GM21447 (cell line): ENCODE measurements around the gene GCLC.
"Not testable (repeated sequence)": the region's sequence is repeated elsewhere in the genome, so short reads cannot be mapped to it uniquely, and the experiment has no call there.

Source experiments
- ATAC-seq: cut with Tn5 transposase; IDR thresholded peaks from one replicate; pipeline ENCODE4 v1.9.1; 2021; ENCODE audit not compliant: unreplicated experiment

Gene GCLC

DNA sequence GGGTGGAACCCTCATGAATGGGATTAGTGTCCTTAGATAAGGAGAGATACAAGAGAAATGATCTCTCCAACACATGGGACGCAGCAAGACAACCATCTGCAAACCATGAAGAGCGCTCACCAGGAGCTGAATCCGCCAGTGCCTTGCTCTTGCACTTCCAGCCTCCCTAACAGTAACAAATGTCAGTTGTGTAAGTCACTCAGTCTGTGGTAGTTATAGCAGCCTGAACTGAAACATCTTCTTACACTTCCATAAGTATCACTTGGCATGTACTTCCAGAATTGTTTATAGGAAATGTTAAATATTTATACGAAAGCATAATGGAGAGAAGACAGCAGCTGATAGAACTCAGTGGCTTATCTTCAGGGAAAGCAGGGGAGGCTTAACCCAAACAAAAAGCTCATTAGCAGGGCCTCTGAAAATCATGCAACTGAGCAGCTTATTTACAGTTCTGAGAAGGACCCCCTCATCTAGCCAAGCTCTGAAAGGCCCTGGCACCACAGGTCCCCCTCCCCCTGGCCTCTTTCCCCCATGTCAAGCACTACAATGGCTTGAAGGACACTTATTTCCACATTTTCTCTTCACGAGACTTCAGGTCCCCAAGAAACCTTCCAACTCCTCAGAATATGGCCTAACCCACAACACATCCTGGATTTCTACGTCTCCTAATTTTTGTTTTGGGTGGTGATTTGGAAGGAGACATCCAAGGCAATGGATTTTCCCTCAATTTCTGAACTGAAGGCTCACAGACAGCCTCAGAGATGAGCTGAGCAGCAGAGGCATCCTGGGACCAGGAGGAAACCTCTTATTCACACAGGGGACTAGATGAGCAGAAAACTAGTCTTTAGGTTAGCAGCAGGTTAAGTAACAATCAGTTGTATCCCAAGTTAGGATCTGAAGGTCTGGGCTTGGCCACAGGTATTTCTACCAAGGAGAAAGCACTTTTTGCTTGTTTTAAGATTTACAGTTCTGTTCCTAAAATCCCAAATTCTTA, 49.1 kb downstream of the GCLC start:
- no peak for ATAC-seq

DNA sequence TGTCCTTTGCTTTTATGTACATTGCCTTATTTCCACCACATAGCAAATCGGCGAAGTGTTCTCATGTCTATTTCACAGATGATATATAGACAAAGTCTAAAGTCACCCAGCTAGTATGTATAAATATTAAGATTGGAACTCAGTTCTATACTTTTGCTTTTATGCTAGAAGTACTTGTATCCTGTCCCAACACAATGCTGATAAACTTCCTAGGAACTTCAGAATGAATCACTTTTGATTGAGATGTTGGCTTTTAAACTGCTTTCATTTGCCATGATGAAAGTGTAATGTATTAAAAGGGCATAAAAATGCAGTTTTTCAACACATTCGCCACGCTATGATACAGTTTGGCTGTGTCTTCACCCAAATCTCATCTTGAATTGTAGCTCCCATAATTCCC, 50.8 kb downstream of the GCLC start:
- no peak for ATAC-seq

DNA sequence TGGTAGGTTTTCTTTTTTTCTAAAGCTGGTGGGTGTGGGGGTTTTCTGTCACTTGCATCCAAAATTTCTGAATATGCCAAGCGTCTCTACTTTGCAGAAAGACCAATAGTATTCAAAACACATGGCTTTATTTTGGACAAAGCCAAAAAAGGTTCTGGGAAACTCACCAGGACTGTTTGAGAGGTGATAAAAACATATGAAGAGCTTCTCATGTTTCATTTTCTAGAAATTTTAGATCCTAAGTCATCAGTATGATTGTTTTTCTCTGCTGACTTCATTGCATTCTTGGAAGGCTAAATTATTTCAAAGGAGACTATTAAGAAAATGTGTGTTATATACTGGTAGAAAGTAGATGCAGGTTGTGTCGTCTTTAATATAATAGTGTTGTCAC, 51.3 kb downstream of the GCLC start:
- ATAC-seq = no peak

DNA sequence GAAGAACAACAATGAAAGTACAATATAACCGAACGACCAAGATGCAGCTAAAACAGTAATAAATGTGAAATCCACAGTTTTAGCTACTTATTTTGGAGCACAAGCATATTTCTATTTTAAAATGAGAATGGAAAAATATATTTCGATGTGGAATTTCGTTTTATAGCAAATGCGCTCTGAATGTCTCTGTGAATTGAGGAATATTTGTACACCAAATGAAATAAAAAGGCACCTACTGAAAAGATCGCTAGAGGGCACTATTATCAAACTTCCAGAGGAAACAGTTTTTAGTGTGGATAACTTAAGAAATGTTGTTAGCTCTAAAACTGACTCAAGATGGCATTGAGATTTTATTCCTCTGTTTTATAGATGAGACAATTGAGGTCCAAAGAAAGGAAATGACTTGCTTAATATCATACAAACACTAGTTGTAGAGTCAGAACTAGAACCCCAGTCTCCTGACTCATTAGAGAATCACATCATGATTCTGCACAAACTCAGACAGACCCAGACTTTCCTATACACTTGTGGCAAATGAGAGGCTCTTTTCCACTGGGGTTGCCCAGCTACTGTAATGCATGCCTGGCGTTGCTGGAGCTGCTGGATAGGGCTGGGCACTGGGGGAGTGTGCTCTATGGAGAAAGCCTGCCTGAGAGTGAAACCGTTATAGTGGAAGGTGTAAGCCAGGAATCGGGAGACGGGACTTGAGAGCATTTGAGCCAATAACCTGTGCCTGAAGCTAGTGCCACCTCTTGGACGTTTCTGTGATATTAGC, 51.9 kb downstream of the GCLC start:
- no peak for ATAC-seq

DNA sequence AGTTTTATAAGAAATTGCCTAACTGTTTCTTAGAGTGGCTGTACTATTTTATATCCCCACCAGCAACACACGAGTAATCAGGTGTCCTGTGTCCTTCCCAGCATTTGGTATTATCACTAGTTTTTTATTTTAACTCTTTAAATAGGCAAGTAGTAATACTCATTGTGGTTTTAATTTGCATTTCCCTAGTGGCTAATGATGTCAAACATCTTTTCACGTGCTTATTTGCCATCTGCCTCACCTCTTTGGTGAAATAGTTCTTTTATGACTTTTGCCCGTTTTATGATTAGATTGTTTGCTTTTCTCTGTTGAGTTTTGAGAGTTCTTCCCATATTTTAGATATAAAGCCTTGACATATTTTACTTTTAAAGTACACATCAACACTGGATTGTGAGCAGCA, 57.8 kb downstream of the GCLC start:
- no peak for ATAC-seq

DNA sequence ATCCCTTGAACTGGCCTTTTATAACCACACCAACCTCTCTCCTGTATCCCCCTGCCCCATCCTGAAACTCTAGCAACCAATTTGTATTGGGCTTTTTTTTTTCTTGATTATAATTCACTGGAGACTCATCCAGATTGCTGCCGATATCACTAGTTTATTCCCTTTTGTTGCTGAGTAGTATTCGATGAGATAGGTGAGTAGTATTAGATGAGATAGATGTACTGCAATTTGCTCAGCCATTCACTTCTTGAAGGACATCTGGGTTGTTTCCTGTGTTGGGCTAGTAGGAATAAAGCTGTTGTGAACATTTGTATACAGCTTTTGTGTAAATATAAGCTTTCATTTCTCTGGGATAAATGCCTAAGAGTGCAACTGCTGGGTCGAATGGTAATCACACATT, 58.2 kb downstream of the GCLC start:
- no peak for ATAC-seq

DNA sequence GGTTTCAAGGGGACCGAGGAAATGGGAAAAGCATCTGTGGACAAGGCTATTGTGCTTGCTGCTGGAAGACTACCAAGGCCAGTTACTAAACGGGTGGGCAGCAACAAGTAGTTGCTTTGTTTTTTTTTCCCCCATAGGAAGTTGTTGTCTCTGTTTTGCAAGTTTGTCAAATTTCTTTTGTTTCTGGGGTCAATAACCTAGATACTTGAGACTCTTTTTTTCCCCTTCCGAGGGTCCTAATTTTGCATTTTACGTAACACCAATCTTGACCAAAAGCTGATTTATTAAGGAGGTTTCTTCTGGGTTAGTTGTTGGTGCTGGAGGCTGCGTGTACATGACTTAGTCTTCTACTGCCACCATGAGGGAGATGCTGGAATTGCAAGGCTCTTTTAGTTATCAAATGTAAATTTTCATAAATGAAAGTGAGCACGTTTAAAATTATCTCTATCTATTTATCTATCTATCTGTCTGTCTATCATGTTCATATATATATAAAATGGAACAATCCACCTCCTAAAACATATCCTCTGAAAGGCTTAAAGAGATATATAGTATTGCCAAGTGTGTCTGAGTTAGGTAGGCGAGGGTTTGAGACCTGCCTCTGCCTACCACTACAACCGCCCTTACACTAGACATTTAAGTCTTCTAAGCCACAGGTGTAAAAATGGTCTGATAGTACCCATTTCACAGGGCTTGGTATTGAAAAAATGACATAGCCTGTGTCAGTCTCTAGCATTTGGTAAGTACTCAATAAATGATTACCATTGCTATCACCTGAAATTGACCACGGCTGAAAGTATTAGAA, 60.2 kb downstream of the GCLC start:
- ATAC-seq = no peak

DNA sequence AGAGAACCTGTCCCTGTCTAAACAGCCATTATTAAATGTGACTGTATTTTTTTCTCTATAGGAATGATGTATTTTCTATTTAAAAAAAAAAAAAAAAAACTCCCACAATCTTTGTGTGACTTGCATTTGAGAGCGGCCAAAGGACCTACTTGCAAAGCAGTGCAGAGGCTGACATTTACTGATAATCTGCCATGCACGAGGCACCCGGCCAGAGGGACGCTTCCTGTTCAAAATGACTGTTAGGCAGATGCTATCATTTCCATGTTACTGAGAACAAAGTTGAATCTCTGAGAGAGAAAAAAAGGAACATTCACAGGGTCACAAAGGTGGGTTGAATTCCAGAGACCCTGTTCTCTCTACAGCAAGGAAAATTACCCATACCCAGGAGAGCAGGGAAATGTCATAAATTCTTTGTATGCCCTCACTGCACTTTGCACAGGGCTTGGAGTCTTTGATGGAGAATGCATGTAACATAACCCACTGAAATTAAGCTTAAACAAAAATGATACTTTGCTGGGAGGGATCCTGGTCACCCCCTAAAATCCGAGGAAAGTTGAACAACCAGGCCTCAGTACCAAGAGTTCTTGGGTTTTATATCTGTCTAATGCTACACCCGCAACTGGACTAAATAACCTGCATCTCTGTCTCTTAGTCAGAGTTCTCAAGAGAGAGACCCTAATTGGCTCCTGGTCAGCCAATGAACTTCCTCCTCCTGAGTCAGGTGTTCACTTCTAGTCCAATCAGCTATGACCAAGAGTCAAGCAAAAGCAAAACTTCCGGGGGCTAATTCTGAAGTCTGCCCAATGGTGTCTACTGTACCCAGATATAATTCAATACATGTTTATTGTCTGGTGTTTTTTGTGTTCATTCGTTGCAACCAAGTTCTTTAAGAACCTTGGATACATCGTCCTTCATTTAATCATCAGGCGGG, 61.2 kb downstream of the GCLC start:
- ATAC-seq = no peak

DNA sequence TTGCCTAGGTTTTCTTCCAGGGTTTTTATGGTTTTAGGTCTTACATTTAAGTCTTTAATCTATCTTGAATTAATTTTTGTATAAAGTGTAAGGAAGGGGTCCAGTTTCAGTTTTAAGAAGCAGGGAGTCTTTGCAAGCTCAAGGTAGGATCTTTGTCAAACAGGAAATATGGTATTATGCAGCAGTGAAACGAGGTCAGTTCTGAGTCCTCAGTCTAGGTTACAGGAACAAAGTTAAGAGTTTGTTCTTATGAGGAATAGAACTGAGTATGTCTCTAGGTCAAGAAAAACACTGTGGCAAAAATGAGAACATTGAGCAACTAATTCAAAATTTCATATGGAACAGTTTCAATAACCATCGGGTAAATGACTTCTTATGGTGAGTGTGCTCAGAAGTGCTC, 63.6 kb downstream of the GCLC start:
- ATAC-seq = no peak

DNA sequence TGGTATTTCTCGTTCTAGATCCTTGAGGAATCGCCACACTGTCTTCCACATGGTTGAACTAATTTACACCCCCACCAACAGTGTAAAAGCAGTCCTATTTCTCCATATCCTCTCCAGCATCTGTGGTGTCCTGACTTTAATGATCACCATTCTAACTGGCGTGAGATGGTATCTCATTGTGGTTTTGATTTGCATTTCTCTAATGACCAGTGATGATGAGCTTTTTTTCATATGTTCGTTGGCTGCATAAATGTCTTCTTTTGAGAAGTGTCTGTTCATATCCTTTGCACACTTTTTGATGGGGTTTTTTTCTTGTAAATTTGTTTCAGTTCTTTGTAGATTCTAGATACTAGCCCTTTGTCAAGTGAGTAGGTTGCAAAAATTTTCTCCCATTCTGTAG, 64.1 kb downstream of the GCLC start:
- not testable (repeated sequence) for ATAC-seq

DNA sequence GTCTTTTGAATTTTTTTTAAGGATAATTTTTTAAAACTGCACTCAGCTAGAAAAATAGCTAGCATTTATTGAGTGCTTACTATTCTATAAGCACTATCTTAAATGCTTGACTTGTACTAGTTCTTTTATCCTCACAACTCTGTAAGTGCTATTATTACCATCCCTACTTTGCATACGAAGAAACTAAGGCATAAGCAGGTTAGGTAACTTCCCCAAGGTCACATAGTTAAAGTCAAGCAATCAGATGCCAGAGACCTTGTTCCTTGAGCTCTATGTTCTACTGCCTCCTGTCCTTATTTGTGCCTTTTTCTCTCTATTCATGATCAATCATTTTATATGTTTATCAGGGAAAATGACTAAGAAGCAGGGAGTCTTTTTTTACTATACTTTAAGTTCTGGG, 65.0 kb downstream of the GCLC start:
- ATAC-seq = no peak

DNA sequence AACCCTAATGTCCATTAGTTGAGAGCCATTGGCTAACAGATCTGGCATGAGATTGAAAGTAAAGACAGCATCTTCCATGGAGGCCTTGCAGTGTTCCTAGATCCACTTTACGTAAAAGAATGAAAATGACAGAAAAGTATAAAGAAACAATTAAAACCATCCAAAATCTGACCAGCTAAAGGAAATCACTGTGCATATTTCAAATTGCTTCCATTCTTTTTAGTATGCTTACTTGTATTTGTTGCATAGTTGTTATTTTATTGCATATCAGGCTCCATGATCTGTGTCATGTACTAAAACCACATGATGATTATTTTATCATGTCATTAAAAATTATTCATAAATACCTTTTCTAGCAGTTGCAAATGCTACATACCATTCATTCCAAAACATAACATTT, 67.9 kb downstream of the GCLC start:
- ATAC-seq = no peak

DNA sequence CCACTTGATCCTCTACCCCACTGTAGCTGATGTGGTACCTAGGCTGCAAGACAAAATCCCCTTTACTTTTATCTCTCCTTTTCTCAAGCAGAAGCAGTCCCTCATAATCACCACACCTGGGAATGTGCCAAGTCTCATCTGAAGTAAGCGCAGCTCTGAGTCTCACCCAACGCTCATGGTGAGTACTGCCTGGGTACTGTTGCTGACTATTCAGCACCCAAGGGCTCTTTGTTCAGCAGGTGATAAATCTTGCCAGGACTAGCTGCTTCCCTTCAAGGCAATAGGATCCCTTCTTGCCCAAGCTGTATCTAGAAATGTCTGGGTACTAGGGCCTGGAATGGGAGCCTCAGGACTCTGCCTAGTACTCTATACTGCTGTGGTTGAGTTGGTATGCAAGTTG, 70.9 kb downstream of the GCLC start:
- no peak for ATAC-seq

DNA sequence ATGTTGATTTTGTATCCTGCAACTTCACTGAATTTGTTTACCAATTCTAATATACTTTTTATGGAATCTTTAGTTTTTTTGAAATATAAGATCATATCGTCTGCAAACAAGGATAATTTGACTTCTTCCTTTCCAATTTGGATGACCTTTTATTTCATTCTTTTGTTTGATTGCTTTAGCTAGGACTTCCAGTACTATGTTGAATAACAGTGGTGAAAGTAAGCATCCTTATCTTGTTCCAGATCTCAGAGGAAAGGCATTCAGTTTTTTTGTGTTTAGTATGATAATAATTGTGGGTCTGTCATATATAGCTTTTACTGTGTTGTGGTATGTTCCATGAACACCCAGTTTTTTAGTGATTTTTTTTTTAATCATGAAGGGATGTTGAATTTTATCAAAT, 75.7 kb downstream of the GCLC start:
- ATAC-seq = no peak

DNA sequence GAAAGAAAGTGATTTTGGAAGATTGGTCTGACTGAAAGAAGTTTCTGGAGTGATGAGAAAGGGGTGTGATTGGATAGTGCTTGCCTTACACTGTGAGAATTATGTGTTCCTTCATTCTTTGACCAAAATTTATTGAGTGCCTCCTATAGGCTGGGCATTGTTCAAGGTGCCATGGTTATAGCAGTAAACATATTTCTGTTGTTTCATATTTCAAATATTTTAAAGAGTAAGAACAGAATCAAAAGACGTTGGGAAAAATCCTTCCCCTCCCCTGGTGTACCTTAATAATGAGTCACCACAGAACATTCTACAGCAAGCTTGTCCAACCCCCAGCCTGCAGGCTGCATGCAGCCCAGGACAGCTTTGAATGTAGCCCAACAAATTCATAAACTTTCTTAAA, 78.6 kb downstream of the GCLC start:
- ATAC-seq = no peak

DNA sequence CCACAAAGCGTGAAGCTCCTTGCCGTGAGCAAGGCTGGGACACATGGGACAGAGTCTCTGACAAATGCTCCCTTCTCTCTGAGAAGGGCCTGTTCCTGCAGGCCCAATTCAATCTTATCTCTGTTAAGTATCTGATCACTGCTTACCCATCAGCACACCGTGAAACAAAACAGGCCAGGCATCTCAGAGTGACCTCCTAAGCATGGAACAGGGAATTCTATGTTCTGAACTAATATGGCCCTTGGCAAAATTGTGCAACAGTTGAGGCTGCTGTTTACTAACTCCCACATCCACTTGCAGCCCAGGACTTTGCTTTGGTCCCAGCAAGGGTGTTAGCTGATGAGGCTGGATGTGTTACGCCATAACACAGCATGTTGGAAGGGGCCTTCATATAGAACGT, 79.2 kb downstream of the GCLC start:
- no peak for ATAC-seq

DNA sequence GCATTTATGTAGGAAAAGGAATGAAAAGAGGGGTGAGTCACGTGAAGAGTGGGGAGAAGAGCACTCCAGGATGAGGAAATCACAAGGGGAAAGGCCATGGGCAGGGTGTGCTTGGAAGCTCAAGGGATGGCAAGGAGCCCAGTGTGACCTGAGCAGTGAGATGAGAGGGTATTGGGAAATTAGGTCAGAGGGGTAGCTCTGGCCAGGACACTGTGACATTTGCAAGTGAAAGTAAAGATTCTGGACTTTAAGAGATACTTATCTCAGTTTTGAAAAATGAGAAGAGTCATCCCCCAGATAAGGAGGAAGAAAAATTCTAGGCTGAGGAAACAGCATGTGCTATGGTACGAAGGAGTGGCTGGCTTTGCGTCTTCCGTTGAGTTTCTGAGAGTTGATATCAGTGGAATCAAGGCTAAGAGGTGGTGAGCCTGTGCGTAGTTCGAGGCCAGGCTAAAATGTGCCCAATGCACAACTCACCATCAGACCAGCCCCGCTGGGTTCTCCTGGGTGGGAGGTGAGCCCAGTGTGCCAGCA, 79.9 kb downstream of the GCLC start:
- no peak for ATAC-seq

DNA sequence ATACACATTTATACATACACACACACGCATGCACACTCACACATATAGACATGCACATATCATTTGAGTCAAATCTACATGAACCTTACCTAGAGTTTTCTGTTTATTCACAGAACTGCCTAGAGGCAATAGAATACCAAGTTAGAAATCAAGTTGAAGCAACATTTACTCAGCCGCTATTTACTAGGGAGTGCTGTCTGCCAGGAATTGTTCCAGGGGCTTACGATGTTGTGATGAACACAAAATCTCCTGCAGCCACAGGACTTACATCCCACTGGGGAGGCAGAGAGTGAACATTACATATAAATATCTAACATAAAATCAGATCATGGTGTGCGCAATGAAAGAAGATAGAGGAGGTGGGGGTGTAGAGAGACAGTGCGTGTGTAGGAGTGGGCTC, 80.4 kb downstream of the GCLC start:
- ATAC-seq = no peak

DNA sequence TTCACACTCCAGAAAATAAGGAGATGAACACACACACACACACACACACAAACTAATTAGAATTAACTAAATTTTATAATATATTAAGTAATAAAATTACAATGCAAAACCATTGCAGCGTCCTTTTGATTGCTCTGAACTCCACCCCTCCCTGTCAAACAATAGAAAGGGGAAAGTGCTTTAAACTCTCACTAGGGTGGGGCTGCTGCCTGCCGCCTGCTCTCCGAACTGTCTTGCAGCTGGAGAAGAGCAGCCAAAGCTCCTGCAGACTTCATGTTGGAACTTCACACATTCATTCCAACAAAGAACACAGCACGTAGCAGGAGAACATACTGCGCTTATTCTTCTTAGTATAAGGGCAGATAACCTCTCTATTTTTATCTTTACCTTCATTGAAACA, 83.2 kb downstream of the GCLC start:
- peak; percentile 24 for ATAC-seq

DNA sequence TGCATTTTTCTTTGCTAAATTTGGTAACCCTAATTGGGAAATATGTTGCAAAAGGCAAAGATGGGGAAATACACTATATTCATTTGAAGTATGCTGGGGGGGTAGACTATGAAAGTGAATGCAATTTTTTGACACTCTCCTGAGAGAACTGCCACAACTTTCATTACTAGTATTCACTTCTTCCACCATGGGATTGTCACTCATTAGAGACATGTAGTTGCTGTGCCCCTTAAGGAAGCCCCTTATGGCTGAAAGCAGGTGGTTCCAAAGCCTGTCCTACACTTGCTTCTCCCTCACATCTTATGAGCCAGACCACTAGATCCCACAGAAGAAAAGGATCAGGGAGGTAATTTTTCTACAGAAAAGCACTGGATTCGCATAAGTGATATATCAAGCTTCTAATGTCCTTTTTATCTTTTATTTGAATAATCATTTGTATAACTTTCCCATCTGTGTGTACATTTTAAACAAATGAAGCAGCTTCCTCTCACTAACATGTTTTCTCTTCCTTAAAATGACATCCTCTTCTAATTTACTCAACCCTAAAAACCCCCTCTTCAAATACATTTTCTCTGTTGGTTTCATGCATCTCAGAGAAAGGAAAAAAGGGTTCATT, 83.8 kb downstream of the GCLC start:
- ATAC-seq = peak; percentile 65
